Right lobe of liver (tissue), 4 donors: ENCODE data around the gene ZFR.

Experiments used
- POLR2A ChIP-seq: fragments of 450-650 bp; IDR thresholded peaks from one replicate; pipeline ENCODE4 v1.6.1; 2017; ENCODE audit warnings: antibody characterized with exemption, mild to moderate bottlenecking
- TF ChIP-seq, protein P1 (sequence below), 4 donors: fragments of 200-600 bp in 3 of 4; fragments of 450-650 bp in 1 of 4; IDR thresholded peaks; one replicate each; pipeline versions ENCODE4 v1.5.1 to v1.8.0; 2016 to 2022; ENCODE audit warnings: antibody characterized with exemption in 4 of 4, mild to moderate bottlenecking in 2 of 4
- donor health status: DM: no; HTN: no; CAD: no.
- donor health status: DM: no; HTN: no; CAD: no.
- donor health status: DM: no; HTN: yes; CAD: no.

DNA sequence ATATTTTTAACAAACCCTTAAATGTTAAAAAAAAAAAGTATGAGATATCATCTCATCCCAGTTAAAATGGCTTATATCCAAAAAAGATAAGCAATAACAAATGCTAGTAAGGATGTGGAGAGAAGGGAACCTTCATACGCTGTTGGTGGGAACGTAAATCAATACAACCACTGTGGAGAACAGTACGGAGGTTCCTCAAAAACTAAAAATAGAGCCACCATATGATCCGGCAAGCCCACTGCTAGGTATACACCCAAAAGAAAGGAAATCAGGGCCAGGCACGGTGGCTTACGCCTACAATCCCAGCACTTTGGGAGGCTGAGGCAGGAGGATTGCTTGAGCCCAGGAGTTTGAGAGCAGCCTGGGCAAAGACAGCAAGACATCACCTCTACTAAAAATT is 134.8 kb downstream of the ZFR start:
- TF ChIP-seq, protein P1, sequence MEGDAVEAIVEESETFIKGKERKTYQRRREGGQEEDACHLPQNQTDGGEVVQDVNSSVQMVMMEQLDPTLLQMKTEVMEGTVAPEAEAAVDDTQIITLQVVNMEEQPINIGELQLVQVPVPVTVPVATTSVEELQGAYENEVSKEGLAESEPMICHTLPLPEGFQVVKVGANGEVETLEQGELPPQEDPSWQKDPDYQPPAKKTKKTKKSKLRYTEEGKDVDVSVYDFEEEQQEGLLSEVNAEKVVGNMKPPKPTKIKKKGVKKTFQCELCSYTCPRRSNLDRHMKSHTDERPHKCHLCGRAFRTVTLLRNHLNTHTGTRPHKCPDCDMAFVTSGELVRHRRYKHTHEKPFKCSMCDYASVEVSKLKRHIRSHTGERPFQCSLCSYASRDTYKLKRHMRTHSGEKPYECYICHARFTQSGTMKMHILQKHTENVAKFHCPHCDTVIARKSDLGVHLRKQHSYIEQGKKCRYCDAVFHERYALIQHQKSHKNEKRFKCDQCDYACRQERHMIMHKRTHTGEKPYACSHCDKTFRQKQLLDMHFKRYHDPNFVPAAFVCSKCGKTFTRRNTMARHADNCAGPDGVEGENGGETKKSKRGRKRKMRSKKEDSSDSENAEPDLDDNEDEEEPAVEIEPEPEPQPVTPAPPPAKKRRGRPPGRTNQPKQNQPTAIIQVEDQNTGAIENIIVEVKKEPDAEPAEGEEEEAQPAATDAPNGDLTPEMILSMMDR (IDR thresholded peaks at IDR 0.05): no peak
- TF ChIP-seq POLR2A: no peak
